UCSD-AML1 (cell line): ENCODE measurements around the gene STC2.

Source experiments
- DNase-seq: peaks from one replicate; lab custom pipeline; 2025; ENCODE audit not compliant: unreplicated experiment; lab: John Stamatoyannopoulos, UW

STC2 gene

DNA sequence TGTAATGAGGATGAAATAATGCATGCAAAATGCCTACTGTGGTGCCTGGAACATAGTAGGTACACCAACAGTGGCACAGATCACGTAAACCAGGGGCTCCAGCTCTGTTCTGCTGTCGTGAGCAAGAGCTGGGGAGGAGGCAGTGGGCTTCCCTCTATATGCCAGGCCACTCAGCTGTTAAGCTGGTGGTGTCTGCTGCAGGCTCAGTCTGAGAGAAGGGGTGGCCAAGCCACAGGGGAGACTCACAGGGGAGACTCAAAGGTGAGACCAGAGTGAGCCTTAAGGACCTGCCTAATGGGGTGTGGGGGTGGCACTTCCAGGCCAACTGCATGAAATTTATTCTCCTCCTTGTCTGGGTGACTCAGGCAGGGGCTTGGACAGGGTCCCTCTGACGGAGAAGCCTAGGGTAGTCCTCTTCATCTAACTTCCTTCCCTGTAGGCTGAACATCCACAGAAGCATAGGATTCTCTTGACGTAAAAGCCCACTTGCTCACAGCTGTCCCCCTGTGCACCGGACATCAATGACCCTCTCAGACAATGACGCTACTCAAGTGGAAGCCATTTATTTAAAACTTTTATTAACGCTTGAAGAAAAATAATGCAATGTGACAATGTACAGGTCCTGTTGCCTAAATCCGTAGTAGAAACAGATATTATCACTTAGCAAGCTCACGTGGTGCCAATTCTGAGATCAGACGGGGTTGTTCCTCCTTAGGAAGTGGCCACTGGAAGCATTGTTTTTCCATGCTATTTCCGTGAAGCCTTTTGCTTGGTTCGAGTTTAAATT, 13.9 kb downstream of the STC2 start:
- DNase-seq, result no peak

- DNase-seq, result no peak
These were observed 14.8 kb downstream of the STC2 start for GRCh38 chr5:173313351-173313801.

- no peak for DNase-seq
These were observed 15.4 kb downstream of the STC2 start for GRCh38 chr5:173312821-173313220.

DNA sequence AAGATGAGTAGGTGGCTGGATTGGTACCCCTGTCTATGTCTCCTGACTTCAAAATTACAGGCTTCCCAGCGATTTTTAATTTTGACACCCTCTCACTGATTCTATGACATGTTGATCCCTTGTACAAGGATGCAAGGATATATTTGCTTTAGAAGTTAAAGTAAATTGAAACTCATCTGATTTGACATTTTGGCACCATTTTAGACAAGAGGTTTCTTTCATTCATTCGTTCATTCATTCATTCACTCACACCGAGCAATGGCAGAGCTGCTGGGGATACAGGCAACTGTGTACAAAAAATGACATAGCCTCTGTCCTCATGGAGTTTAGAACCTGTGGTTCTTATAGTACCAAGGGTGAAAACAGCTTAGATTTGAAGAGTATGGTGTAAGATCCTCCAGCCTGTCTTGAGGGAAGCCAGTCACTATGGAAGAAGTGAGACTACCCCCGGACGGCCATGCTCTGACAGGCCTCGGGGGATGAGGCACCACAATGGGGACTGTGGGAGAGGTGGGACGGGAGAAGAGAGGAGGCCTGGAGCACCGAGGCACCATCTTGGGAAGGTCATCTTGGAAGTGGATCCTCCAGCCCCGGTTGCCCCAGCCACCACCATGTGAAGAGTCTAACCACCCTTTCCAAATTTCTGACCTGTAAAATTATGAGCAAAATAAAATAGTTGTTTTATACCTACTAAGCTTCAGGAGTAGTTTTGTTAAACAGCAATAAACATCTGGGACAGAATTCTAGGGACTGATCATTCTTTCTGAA, 16.2 kb downstream of the STC2 start:
- DNase-seq, result no peak

DNA sequence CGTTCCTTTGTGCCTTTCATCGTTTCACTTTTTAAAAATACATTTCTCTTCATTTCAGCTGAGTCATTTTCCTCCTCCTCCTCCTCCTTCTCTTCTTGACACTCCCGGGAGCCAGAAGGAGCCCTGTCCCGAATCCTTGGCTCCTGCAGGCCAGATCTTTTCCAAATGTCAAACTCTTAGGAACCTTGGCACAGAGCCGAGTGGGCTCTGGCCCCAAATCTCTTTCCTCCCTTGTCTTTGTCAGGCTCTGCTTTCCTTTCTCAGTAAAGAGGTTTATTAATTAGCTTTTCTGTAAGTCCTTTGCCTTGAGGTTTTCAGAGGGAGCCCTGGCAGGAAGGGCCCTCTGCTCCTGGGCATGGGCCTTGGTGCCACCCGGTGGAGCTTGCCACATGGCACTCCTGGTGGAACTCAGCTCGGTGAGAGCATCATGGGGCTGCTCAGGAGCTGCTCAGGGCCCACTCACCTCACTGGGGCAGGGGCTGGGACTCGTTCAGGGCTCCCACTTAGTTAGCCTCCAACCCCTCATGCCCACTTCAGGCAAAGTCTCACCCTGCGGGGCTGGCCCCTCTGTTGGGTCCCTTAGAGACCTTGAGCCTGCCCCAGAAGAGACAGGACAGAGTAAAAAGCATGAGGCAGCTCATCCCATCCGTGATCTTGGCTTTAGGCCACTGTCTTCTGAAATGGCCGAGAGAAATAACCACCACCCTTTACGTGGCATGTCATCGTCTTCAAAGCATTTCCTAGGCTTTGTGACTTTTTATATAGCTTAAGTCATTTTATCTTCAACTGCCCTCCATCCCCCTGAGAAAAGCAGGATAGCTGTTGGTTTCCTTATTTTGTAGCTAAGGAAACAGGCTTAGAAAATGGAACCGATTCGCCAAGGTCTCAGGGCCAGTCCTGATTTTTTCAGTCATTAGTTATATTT, 17.1 kb downstream of the STC2 start:
- DNase-seq, result no peak

DNA sequence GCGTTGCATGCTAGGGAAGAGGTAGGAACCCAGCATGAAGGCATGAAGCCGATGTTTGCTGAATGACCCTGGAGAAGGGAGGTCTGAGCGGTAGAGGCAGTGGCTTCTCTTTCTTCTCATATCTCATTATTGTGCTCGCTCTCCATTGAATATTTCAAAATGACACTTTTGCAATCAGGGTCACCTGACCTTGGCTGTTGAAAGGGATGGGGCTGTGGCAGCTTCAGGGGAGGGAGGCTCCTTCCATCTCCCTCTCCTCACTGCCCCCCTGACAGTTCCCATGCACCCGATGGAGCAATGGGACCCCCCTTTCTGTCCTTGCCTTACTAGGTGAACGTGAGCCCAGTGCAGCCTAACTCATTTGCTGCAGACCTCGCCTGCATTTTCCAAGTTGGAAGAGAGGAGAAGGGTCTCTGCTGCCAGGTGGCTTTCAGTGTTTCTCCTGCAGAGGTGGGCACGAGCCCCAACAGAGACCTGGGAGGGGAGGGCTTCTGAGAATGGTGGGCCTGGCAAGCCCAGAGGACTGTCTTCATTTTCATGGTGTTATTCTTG, 17.9 kb downstream of the STC2 start:
- DNase-seq, result no peak

DNA sequence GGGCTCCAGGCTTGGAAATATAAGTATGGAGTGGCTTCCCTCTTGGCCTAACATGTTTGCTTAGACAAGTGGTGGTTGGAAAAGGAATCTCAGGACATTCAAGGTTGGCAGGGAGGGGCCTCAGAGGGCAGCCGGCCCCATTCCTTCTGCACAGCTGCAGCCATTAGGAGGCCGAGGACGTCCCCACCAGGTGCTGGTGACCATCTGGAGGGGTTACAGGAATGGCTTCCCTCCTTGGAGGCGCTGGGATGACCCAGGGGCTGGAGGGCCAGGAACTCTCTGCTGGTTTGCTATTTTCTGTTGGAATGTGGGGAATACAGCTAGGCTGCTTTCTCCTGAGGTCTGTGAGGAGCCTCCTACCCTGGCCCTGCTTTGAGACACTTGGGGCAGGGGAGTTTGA, 18.5 kb downstream of the STC2 start:
- DNase-seq, result no peak

DNA sequence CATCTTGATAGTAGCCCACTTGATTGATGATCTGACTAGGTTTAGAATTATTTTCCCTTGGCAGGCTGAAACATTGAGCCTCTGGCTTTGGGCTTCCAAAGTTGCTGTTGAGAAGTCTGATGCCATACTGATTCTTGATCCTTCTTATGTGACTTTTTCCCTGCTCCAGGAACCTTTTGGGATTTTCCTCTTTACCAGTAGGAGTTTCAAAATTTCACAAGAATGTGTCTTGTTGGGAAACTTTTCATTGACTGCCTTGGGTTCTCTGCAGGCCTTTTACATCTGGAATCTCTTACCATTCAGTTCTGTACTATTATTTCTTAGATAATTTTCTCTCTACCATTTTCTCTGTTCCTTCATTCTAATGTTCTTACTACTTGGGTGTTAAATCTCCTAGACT, 20.0 kb downstream of the STC2 start:
- no peak for DNase-seq

DNA sequence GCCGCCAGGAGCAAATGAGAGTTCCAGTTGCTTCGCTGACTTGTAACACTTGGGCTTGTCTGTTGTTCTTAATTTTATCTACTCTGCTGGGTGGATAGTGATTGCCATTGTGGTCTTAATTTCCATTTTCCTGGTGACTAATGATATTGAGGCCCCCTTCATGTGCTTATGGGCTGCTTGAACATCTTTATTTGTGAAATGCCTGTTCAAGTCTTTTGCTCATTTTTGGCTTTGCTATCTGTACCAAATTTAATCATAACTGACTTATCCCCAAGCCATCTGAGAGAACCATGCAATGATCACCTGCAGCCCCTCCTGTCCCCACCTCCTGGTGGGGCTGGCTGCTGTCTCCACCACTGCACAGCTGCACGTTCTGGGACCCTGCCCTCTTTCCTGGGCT, 20.5 kb downstream of the STC2 start:
- DNase-seq, result no peak

- DNase-seq, result no peak
These were observed 21.5 kb downstream of the STC2 start for GRCh38 chr5:173306695-173307094.

GRCh38 chr5:173304591-173304988, 23.6 kb downstream of the STC2 start:
- DNase-seq, result no peak

GRCh38 chr5:173303878-173304590, 24.2 kb downstream of the STC2 start:
- DNase-seq, result no peak

- no peak for DNase-seq
These were observed 25.6 kb downstream of the STC2 start for GRCh38 chr5:173302546-173303155.

DNA sequence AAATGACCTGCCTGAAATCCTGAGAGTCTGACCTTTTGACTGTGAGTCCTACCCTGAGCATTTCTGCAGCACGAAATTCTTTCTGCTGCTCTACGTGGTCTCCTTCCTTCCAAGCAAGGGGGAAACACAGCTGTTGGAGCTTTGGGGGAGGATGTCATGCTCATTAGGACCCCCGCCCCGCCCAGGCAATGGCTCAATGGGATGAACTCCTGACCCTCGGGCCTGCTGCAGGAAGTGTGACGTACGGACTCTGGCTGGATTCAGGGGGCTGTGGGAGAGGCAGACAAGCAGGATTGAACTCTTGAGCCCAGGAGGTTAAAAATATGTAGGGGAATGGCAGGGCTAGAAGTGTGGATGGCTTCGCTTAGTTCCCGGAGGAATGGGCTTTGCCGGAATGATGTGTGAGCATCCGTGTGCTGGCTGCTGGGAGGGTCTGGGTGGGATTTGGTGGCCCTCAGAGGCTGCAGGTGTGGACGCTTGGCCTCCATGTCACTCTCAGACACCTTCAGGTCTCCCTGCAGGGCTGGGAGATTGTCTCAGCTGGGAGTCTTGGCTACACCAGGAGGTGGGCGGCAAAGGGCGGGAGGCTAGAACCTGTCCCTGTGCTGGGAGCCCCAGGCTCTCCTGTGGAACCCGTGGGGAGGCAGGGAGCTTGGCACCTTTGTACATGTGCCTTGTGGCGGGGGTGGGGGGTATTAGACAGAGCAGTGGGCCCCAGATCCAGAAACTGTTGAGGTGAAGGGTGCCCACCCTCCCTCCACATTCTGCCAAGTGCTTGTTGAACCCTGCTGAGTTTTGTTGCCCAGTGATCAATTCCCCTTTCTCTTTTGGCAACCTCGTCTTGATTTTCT, 26.3 kb downstream of the STC2 start:
- no peak for DNase-seq

DNA sequence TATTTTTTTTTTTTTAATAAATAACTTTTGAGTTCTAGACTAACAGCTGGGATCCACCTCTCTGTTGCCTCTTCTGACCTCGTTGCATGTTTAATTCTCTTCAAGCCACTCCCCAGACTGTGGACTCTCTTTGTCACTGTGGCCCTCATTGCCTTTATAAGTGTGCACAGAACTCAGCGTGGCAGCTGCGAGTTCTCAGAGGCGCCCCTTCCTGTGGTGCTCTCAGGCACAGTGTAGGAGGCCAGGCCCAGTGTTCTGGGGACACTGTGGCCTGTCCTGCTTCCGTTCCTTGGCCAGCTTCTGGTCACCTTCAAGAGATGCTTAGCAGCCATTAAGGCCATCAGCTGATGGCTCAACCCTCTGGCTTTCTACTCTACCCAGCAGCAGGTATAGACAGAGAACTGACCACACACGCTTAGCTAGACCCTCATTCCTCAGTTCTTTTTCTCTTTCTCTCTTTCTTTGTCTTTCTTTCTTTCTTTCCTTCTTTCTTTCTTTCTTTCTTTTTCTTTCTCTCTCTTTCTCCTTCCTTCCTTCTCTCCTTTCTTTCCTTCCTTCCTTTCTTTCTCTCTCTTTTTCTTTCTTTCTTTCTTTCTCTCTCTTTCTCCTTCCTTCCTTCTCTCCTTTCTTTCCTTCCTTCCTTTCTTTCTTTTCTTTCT, 27.7 kb downstream of the STC2 start:
- no peak for DNase-seq

GRCh38 chr5:173299820-173300219, 28.4 kb downstream of the STC2 start:
- DNase-seq, result no peak

DNA sequence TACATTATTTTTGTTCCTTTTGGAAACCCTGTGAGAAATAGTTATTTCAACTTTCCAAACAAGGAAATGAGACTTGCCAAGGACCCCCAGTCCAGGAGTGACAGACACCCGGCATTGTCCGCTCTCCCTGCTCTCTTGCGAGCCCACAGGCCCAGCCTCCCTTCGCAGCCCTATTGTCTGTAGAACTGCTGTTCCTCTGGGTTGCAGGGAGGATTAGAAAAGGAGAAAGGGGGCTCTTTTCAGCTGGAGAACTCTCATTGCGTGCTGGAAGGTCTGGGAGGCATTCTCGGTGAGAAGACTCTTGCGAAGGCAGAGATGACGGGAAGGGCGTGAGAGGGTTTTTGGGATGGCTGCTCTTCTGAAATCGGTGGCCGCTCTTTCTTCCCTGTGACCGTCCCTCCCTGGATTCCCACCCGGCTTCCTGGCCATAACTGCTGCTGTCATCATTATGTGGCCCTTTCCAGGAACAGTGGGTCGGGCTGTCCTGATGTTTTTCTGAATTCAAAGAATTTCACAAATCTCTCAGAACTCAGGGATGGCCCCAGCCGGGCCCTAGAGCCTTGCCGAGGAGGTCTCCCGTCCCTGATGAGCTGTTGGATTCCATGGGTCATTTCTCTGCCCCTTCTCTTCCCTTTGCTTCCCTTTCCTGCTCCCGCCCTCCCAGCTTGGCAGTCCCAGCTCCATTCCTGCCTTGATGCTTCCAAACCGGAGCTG, 29.8 kb downstream of the STC2 start:
- no peak for DNase-seq

DNA sequence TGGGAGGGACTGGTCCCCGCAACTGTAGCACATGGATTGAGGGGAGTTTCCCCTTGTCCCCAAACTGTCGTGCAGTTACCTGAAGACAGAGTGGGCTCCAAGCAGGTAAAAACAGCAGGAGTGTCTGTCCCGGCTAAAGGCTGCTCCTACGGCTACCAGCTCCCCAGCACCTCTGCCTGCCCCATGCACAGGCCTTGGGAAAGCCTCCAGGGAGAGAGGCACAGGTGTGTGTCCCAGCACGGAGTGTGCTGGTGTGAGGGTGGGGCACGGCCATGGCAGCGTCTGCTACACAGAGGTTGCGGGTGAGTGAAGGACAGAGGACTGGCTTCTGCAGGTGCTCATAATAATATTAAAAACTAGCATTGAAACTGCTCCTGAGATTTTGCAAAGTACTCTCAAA, 30.4 kb downstream of the STC2 start:
- no peak for DNase-seq
